Measurements from ENCODE around the gene ZBTB46. TPM values are rescaled to one million over a fixed set of nuclear protein-coding genes. Genes with fewer than 3 reads are reported as not detected.
A peak's percentile ranks its signal among the peaks of the same experiment; 100 is the strongest.

ZBTB46 gene
- total RNA-seq, 3 donors from 2014 or later, result 8.2 to 18.7 (median 10.7) TPM

GRCh38 chr20:63789836-63790571 lies 41.1 kb downstream of the ZBTB46 start:
- no peak for DNase-seq (ENCODE audit: low spot score in 2 of 2)
- intact Hi-C loops (cut with DNase I; ENCODE audit: low total_unique reads), result no loop called here

GRCh38 chr20:63787749-63788148 lies 43.3 kb downstream of the ZBTB46 start:
- peak overlapping the region in 1 of 2 donors; percentile 32 for H3K27ac ChIP-seq
- DNase-seq (ENCODE audit: low spot score in 2 of 2), result no peak
- no peaks in the 10 kb centered on the region for H3K27me3 ChIP-seq
- no peaks in the 10 kb centered on the region for H3K36me3 ChIP-seq
- intact Hi-C loops (cut with DNase I; ENCODE audit: low total_unique reads), result no loop called here
- TF ChIP-seq POLR2A (IDR thresholded peaks at IDR 0.05), result no peak
- no peak for TF ChIP-seq POLR2AphosphoS5 (IDR thresholded peaks at IDR 0.05)
- H3K9me3 ChIP-seq, result no peaks in the 10 kb centered on the region
- no peaks in the 10 kb centered on the region for H3K4me1 ChIP-seq
- no peak overlapping the region for H3K4me3 ChIP-seq

More at GRCh38 chr20:63789836-63790571, 41.1 kb downstream of the ZBTB46 start:
- no peak for TF ChIP-seq CTCF (IDR thresholded peaks at IDR 0.05)
- no peak for TF ChIP-seq POLR2A (IDR thresholded peaks at IDR 0.05)
- no peak for TF ChIP-seq POLR2AphosphoS5 (IDR thresholded peaks at IDR 0.05)
- Histone ChIP-seq H3K4me1 (no peaks in the 10 kb centered on the region), H3K27me3 (no peaks in the 10 kb centered on the region), H3K4me3 (no peak overlapping the region), H3K9me3 (no peaks in the 10 kb centered on the region), H3K27ac (peak overlapping the region in 1 of 2 donors; percentile 81), H3K36me3 (no peaks in the 10 kb centered on the region)

- TF ChIP-seq POLR2A (IDR thresholded peaks at IDR 0.05), result no peak
- TF ChIP-seq POLR2AphosphoS5 (IDR thresholded peaks at IDR 0.05), result no peak
- TF ChIP-seq CTCF (IDR thresholded peaks at IDR 0.05), result no peak
- intact Hi-C loops (cut with DNase I; ENCODE audit: low total_unique reads), result no loop called here
- no peak for DNase-seq (ENCODE audit: low spot score in 2 of 2)
Observed at GRCh38 chr20:63787302-63787701, 43.8 kb downstream of the ZBTB46 start.

GRCh38 chr20:63785691-63786131 lies 45.4 kb downstream of the ZBTB46 start:
- peak overlapping the region in 1 of 2 donors; percentile 58 for H3K27ac ChIP-seq
- no peaks in the 10 kb centered on the region for H3K36me3 ChIP-seq
- no peak for TF ChIP-seq POLR2A (IDR thresholded peaks at IDR 0.05)
- no peak for TF ChIP-seq CTCF (IDR thresholded peaks at IDR 0.05)
- no peak for TF ChIP-seq POLR2AphosphoS5 (IDR thresholded peaks at IDR 0.05)
- DNase-seq (ENCODE audit: low spot score in 2 of 2), result no peak
- H3K27me3 ChIP-seq, result no peaks in the 10 kb centered on the region
- H3K9me3 ChIP-seq, result no peaks in the 10 kb centered on the region
- intact Hi-C loops (cut with DNase I; ENCODE audit: low total_unique reads), result no loop called here
- no peaks in the 10 kb centered on the region for H3K4me1 ChIP-seq
- H3K4me3 ChIP-seq, result no peak overlapping the region

More at GRCh38 chr20:63787302-63787701, 43.8 kb downstream of the ZBTB46 start:
- Histone ChIP-seq H3K27me3 (no peaks in the 10 kb centered on the region), H3K9me3 (no peaks in the 10 kb centered on the region), H3K4me3 (no peak overlapping the region), H3K36me3 (no peaks in the 10 kb centered on the region), H3K4me1 (no peaks in the 10 kb centered on the region), H3K27ac (peak overlapping the region in 1 of 2 donors; percentile 32)

- no peak for DNase-seq (ENCODE audit: low spot score in 2 of 2)
- intact Hi-C loops (cut with DNase I; ENCODE audit: low total_unique reads), result no loop called here
- TF ChIP-seq POLR2A (IDR thresholded peaks at IDR 0.05) (no peak), CTCF (IDR thresholded peaks at IDR 0.05) (no peak), POLR2AphosphoS5 (IDR thresholded peaks at IDR 0.05) (no peak)
- Histone ChIP-seq H3K4me1 (no peaks in the 10 kb centered on the region), H3K4me3 (no peak overlapping the region), H3K27ac (peak overlapping the region in 1 of 2 donors; percentile 55), H3K36me3 (no peaks in the 10 kb centered on the region), H3K27me3 (no peaks in the 10 kb centered on the region), H3K9me3 (no peaks in the 10 kb centered on the region)
Observed at GRCh38 chr20:63783970-63784369, 47.1 kb downstream of the ZBTB46 start.
